Measurements from ENCODE around the gene FRMPD4. TPM values are rescaled to one million over a fixed set of nuclear protein-coding genes. Genes with fewer than 3 reads are reported as not detected.
"Not testable (repeated sequence)": the region's sequence is repeated elsewhere in the genome, so short reads cannot be mapped to it uniquely, and the experiment has no call there.

The FRMPD4 gene
- total RNA-seq, 5 donors from 2014 or later (not counting 1 experiment from before 2014, with no cell fraction given) = not detected

DNA sequence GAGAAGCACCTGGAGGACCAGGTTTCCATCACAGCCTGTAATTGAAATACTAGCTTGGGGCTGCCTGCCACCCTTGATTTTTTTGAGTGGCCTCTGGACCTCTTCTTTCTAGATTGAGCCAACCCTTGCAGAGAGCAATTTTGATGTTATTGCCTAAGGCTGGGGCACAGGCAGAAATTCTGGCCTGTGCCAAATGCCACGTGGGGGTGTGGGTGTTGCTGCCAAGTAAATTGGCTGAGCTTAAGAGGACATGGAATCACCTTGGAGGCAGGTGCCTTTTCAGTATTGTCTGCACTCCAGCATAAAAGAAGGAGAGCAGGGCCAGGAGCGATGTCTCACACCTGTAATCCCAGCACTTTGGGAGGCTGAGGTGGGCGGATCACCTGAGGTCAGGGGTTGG, 366.9 kb downstream of the FRMPD4 start:
- Histone ChIP-seq H3K27me3 (replicated peaks in 1 of 2; ENCODE audit: control insufficient read depth in 2 of 2, extremely low read depth in 1 of 2, insufficient read depth in 2 of 2, low read length in 1 of 2) (no peaks in the 10 kb centered on the region), H3K4me1 (ENCODE audit: control insufficient read depth in 1 of 2, extremely low read depth in 1 of 2, insufficient read depth in 2 of 2, low read length in 2 of 2) (no peaks in the 10 kb centered on the region), H3K27ac (ENCODE audit: low read length) (no peak overlapping the region), H3K9me3 (no peaks in the 10 kb centered on the region), H3K36me3 (ENCODE audit: control insufficient read depth in 2 of 2, extremely low read depth in 1 of 2, insufficient read depth in 1 of 2, low read length in 1 of 2) (no peaks in the 10 kb centered on the region), H3K4me3 (ENCODE audit: control insufficient read depth in 1 of 2, extremely low read depth in 1 of 2, low read length in 1 of 2) (no peak overlapping the region)
- H3K9me3 Mint-ChIP-seq = no peaks in the 10 kb centered on the region
- H3K36me3 Mint-ChIP-seq = no peaks in the 10 kb centered on the region
- DNase-seq (no peak), ATAC-seq (replicated peaks in 1 of 4) (no peak)
- ChIA-PET POLR2A (no interaction called here), CTCF (no interaction called here)
- WGBS (ENCODE audit: insufficient coverage) = no CpG with 5 or more reads among the region's 3 CpGs
- H3K4me3 Mint-ChIP-seq = no peak overlapping the region
- no peaks in the 10 kb centered on the region for H3K4me1 Mint-ChIP-seq
- H3K27ac Mint-ChIP-seq = no peak overlapping the region
- peaks cover 0 to 4% of the 10 kb centered on the region in 2 donors for H3K27me3 Mint-ChIP-seq

DNA sequence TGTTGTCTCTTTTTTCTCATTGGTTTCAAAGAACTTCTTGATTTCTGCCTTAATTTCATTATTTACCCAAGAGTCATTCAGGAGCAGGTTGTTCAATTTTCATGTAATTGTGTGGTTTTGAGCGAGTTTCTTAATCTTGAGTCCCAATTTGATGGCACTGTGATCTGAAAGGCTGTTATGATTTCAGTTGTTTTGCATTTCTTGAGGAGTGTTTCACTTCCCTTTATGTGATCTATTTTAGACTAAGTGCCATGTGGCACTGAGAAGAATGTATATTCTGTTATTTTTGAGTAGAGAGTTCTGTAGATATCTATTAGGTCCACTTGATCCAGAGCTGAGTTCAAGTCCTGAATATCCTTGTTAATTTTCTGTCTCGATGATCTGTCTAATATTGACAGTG, 377.1 kb downstream of the FRMPD4 start:
- not testable (repeated sequence) for H3K27ac ChIP-seq (ENCODE audit: low read length)

DNA sequence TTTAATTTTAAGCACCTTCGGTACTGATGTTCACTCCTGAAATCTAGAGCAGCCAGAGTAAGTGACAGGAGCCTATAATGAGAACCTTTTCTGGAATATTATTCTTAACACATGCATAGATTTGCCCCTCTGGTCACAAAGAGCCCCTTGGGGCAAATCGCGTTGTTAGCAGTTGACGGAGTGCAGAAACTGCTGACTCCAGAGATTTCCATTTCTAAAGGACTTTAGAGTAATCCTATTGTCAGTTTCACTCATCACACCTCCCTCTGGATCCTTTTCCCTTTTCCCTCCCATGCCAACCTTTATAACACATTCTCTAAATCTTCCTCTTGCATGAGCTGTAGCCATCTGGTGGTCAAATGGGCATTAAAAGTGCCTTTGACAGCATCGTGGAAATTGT, 388.0 kb downstream of the FRMPD4 start:
- H3K36me3 Mint-ChIP-seq = no peaks in the 10 kb centered on the region
- H3K4me3 Mint-ChIP-seq = no peak overlapping the region
- Histone ChIP-seq H3K27me3 (replicated peaks in 1 of 2; ENCODE audit: control insufficient read depth in 2 of 2, extremely low read depth in 1 of 2, insufficient read depth in 2 of 2, low read length in 1 of 2) (no peaks in the 10 kb centered on the region), H3K36me3 (ENCODE audit: control insufficient read depth in 2 of 2, extremely low read depth in 1 of 2, insufficient read depth in 1 of 2, low read length in 1 of 2) (no peaks in the 10 kb centered on the region), H3K9me3 (no peaks in the 10 kb centered on the region), H3K4me3 (ENCODE audit: control insufficient read depth in 1 of 2, extremely low read depth in 1 of 2, low read length in 1 of 2) (no peak overlapping the region), H3K4me1 (ENCODE audit: control insufficient read depth in 1 of 2, extremely low read depth in 1 of 2, insufficient read depth in 2 of 2, low read length in 2 of 2) (no peaks in the 10 kb centered on the region), H3K27ac (ENCODE audit: low read length) (no peak overlapping the region)
- no peaks in the 10 kb centered on the region for H3K4me1 Mint-ChIP-seq
- no CpG with 5 or more reads among the region's 5 CpGs for WGBS (ENCODE audit: insufficient coverage)
- DNase-seq = no peak
- POLR2A ChIA-PET = no interaction called here
- no peak overlapping the region for H3K27ac Mint-ChIP-seq
- no peak for ATAC-seq (replicated peaks in 1 of 4)
- peaks cover 0 to 22% of the 10 kb centered on the region in 2 donors for H3K27me3 Mint-ChIP-seq
- CTCF ChIA-PET = no interaction called here
- H3K9me3 Mint-ChIP-seq = peaks cover 0 to 3% (median 0%) of the 10 kb centered on the region in 3 donors

More for the DNA sequence above, 377.1 kb downstream of the FRMPD4 start:
- H3K4me3 Mint-ChIP-seq; H3K4me1 ChIP-seq (ENCODE audit: control insufficient read depth in 1 of 2, extremely low read depth in 1 of 2, insufficient read depth in 2 of 2, low read length in 2 of 2); H3K4me1 Mint-ChIP-seq; H3K36me3 Mint-ChIP-seq; H3K27me3 ChIP-seq (replicated peaks in 1 of 2; ENCODE audit: control insufficient read depth in 2 of 2, extremely low read depth in 1 of 2, insufficient read depth in 2 of 2, low read length in 1 of 2); H3K9me3 ChIP-seq; DNase-seq; CTCF ChIA-PET; H3K4me3 ChIP-seq (ENCODE audit: control insufficient read depth in 1 of 2, extremely low read depth in 1 of 2, low read length in 1 of 2); ATAC-seq (replicated peaks in 1 of 4); H3K27me3 Mint-ChIP-seq; POLR2A ChIA-PET; H3K27ac Mint-ChIP-seq; H3K36me3 ChIP-seq (ENCODE audit: control insufficient read depth in 2 of 2, extremely low read depth in 1 of 2, insufficient read depth in 1 of 2, low read length in 1 of 2): not testable (repeated sequence)
- WGBS (ENCODE audit: insufficient coverage) = no CpG with 5 or more reads among the region's 2 CpGs
- H3K9me3 Mint-ChIP-seq = peaks cover 0 to 21% (median 19%) of the 10 kb centered on the region in 3 donors

DNA sequence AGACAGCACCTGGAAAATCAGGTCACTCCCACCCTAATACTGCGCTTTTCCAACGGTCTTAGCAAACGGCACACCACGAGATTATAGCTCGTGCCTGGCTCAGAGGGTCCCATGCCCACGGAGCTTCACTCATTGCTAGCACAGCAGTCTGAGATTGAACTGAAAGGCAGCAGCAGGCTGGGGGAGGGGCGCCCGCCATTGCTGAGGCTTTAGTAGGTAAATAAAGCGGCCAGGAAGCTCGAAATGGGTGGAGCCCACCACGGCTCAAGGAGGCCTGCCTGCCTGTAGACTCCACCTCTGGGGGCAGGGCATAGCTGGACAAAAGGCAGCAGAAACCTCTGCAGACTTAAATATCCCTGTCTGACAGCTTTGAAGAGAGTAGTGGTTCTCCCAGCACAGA, 399.8 kb downstream of the FRMPD4 start:
- H3K4me1 Mint-ChIP-seq; H3K4me1 ChIP-seq (ENCODE audit: control insufficient read depth in 1 of 2, extremely low read depth in 1 of 2, insufficient read depth in 2 of 2, low read length in 2 of 2); POLR2A ChIA-PET; DNase-seq; H3K9me3 ChIP-seq; CTCF ChIA-PET; H3K27me3 ChIP-seq (replicated peaks in 1 of 2; ENCODE audit: control insufficient read depth in 2 of 2, extremely low read depth in 1 of 2, insufficient read depth in 2 of 2, low read length in 1 of 2); H3K27ac Mint-ChIP-seq; H3K4me3 Mint-ChIP-seq; ATAC-seq (replicated peaks in 1 of 4); H3K9me3 Mint-ChIP-seq; H3K36me3 Mint-ChIP-seq; H3K4me3 ChIP-seq (ENCODE audit: control insufficient read depth in 1 of 2, extremely low read depth in 1 of 2, low read length in 1 of 2); H3K27ac ChIP-seq (ENCODE audit: low read length); H3K36me3 ChIP-seq (ENCODE audit: control insufficient read depth in 2 of 2, extremely low read depth in 1 of 2, insufficient read depth in 1 of 2, low read length in 1 of 2): not testable (repeated sequence)
- WGBS (ENCODE audit: insufficient coverage) = 100% methylated on average over 3 of the region's 11 CpGs
- peaks cover 0 to 11% of the 10 kb centered on the region in 2 donors for H3K27me3 Mint-ChIP-seq

DNA sequence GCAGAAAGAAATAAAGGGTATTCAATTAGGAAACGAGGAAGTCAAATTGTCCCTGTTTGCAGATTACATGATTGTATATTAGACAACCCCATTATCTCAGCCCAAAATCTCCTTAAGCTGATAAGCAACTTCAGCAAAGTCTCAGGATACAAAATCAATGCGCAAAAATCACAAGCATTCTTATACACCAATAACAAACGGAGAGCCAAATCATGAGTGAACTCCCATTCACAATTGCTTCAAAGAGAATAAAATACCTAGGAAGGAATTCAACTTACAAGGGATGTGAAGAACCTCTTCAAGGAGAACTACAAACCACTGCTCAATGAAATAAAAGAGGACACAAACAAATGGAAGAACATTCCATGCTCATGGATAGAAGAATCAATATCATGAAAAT, 404.0 kb downstream of the FRMPD4 start:
- H3K9me3 Mint-ChIP-seq; H3K4me1 Mint-ChIP-seq; H3K4me3 ChIP-seq (ENCODE audit: control insufficient read depth in 1 of 2, extremely low read depth in 1 of 2, low read length in 1 of 2); H3K4me3 Mint-ChIP-seq; H3K36me3 ChIP-seq (ENCODE audit: control insufficient read depth in 2 of 2, extremely low read depth in 1 of 2, insufficient read depth in 1 of 2, low read length in 1 of 2); H3K27ac ChIP-seq (ENCODE audit: low read length); DNase-seq; POLR2A ChIA-PET; H3K27me3 ChIP-seq (replicated peaks in 1 of 2; ENCODE audit: control insufficient read depth in 2 of 2, extremely low read depth in 1 of 2, insufficient read depth in 2 of 2, low read length in 1 of 2); H3K36me3 Mint-ChIP-seq; ATAC-seq (replicated peaks in 1 of 4); H3K4me1 ChIP-seq (ENCODE audit: control insufficient read depth in 1 of 2, extremely low read depth in 1 of 2, insufficient read depth in 2 of 2, low read length in 2 of 2); CTCF ChIA-PET; H3K27me3 Mint-ChIP-seq; H3K27ac Mint-ChIP-seq; H3K9me3 ChIP-seq: not testable (repeated sequence)
- WGBS (ENCODE audit: insufficient coverage) = no CpG with 5 or more reads among the region's 3 CpGs

DNA sequence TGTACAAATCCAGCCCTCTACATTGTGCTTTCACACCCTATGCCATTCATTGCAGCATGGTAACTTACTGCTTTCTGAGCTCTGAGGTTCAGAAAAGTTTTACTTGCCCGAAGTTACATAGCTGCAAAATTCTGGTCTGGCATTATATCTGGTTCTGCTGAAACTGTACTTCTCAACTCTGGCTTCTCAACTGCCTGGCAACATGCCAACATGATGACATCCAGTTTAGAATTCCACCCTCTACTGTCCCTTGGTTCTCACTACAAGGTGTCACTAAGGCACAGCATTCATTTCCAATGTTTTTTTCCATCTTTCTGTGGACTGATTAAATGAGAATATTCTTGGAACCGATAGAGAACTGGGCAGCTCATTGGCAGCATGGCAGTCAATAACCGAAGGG, 410.1 kb downstream of the FRMPD4 start:
- peaks cover 0 to 3% (median 2%) of the 10 kb centered on the region in 3 donors for H3K9me3 Mint-ChIP-seq
- H3K36me3 ChIP-seq (ENCODE audit: control insufficient read depth in 2 of 2, extremely low read depth in 1 of 2, insufficient read depth in 1 of 2, low read length in 1 of 2) = no peaks in the 10 kb centered on the region
- H3K4me1 Mint-ChIP-seq = no peaks in the 10 kb centered on the region
- H3K4me3 ChIP-seq (ENCODE audit: control insufficient read depth in 1 of 2, extremely low read depth in 1 of 2, low read length in 1 of 2) = no peak overlapping the region
- H3K4me3 Mint-ChIP-seq = no peak overlapping the region
- no peaks in the 10 kb centered on the region for H3K4me1 ChIP-seq (ENCODE audit: control insufficient read depth in 1 of 2, extremely low read depth in 1 of 2, insufficient read depth in 2 of 2, low read length in 2 of 2)
- no peak overlapping the region for H3K27ac Mint-ChIP-seq
- no peak for DNase-seq
- ATAC-seq (replicated peaks in 1 of 4) = no peak
- H3K9me3 ChIP-seq = no peaks in the 10 kb centered on the region
- no peaks in the 10 kb centered on the region for H3K27me3 ChIP-seq (replicated peaks in 1 of 2; ENCODE audit: control insufficient read depth in 2 of 2, extremely low read depth in 1 of 2, insufficient read depth in 2 of 2, low read length in 1 of 2)
- WGBS (ENCODE audit: insufficient coverage) = no CpG with 5 or more reads among the region's 3 CpGs
- no peak overlapping the region for H3K27ac ChIP-seq (ENCODE audit: low read length)
- POLR2A ChIA-PET = no interaction called here
- CTCF ChIA-PET = no interaction called here
- no peaks in the 10 kb centered on the region for H3K27me3 Mint-ChIP-seq
- no peaks in the 10 kb centered on the region for H3K36me3 Mint-ChIP-seq

DNA sequence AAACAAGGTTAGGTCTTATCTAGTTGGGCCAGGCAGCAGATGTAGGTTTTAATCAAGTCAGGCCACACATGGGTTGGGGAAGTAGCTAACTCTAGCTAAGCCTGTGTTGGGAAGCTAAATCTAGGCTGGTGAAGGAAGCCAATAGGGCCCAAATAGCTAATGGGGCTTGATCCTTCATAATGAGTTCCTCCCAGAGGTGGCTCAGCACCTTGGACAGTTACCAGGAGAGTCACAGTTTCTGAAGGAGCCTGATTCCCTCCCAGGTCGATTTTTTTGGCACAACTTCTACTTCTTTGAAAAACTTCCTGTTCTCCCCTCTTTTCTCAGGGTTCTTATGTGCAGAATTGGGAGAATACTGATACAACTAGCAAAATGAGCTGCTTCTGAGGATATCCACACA, 410.5 kb downstream of the FRMPD4 start:
- ChIA-PET POLR2A (no interaction called here), CTCF (no interaction called here)
- no peak overlapping the region for H3K4me3 Mint-ChIP-seq
- H3K27ac Mint-ChIP-seq = no peak overlapping the region
- Histone ChIP-seq H3K4me3 (ENCODE audit: control insufficient read depth in 1 of 2, extremely low read depth in 1 of 2, low read length in 1 of 2) (no peak overlapping the region), H3K36me3 (ENCODE audit: control insufficient read depth in 2 of 2, extremely low read depth in 1 of 2, insufficient read depth in 1 of 2, low read length in 1 of 2) (no peaks in the 10 kb centered on the region), H3K4me1 (ENCODE audit: control insufficient read depth in 1 of 2, extremely low read depth in 1 of 2, insufficient read depth in 2 of 2, low read length in 2 of 2) (no peaks in the 10 kb centered on the region), H3K9me3 (no peaks in the 10 kb centered on the region), H3K27me3 (replicated peaks in 1 of 2; ENCODE audit: control insufficient read depth in 2 of 2, extremely low read depth in 1 of 2, insufficient read depth in 2 of 2, low read length in 1 of 2) (no peaks in the 10 kb centered on the region), H3K27ac (ENCODE audit: low read length) (no peak overlapping the region)
- H3K4me1 Mint-ChIP-seq = no peaks in the 10 kb centered on the region
- H3K9me3 Mint-ChIP-seq = peaks cover 0 to 3% (median 2%) of the 10 kb centered on the region in 3 donors
- no CpG with 5 or more reads among the region's 1 CpG for WGBS (ENCODE audit: insufficient coverage)
- no peaks in the 10 kb centered on the region for H3K27me3 Mint-ChIP-seq
- ATAC-seq (replicated peaks in 1 of 4) (no peak), DNase-seq (no peak)
- no peaks in the 10 kb centered on the region for H3K36me3 Mint-ChIP-seq
